Measurements from ENCODE around the gene S100A13.

DNA sequence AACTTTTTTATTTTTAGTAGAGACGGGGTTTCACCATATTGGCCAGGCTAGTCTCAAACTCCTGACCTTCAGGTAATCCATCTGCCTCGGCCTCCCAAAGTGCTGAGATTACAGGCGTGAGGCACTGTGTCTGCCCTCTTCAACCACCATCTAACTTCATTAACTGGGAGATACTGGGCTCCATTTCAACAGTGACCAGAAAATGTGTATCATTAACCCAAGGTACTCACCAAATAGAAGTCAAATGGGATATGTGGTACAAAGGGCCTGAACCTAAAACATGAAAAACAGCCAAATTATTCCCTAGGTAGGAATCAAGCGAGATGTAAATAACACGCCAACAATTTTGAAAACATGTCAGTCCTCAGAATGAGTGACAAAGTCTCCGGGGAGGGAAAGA is 42.3 kb upstream of the S100A13 start:
- TF ChIP-seq, protein P1, sequence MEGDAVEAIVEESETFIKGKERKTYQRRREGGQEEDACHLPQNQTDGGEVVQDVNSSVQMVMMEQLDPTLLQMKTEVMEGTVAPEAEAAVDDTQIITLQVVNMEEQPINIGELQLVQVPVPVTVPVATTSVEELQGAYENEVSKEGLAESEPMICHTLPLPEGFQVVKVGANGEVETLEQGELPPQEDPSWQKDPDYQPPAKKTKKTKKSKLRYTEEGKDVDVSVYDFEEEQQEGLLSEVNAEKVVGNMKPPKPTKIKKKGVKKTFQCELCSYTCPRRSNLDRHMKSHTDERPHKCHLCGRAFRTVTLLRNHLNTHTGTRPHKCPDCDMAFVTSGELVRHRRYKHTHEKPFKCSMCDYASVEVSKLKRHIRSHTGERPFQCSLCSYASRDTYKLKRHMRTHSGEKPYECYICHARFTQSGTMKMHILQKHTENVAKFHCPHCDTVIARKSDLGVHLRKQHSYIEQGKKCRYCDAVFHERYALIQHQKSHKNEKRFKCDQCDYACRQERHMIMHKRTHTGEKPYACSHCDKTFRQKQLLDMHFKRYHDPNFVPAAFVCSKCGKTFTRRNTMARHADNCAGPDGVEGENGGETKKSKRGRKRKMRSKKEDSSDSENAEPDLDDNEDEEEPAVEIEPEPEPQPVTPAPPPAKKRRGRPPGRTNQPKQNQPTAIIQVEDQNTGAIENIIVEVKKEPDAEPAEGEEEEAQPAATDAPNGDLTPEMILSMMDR (IDR thresholded peaks at IDR 0.05; ENCODE audit: low read length) = no peak
- TF ChIP-seq EZH2 (IDR thresholded peaks at IDR 0.05; ENCODE audit: borderline replicate concordance, low read length) = no peak

Data from OCI-LY1 (cell line).